Left hindlimb (tissue), 1 donor: ENCODE data around the gene TTC24.
"Not testable (repeated sequence)": the region's sequence is repeated elsewhere in the genome, so short reads cannot be mapped to it uniquely, and the experiment has no call there.

Experiments used
- DNase-seq: peaks from one replicate; pipeline ENCODE4 v3.0.0-alpha.2; 2018

The TTC24 gene

GRCh38 chr1:156555715-156556114 lies 23.8 kb upstream of the TTC24 start:
- DNase-seq, result no peak

DNA sequence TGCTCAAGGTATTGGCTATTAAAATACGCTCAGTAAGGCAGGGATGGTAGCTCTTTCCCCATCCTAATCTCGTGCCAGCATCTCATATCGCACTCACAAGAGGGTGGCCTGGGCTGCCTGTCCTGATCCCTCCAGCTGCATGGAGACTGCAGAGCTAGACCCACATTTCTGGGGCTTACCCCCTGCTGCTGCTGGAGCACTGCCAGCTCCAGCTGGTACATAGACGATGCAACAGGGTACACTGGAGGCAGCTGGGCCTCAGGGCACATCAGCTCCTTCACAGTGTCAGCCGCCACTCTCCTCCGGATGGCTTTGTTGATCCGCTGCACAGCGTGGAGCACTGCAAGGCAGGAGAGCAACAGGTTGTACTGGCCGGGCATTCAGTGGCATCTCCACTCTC lies 23.2 kb upstream of the TTC24 start:
- no peak for DNase-seq

DNA sequence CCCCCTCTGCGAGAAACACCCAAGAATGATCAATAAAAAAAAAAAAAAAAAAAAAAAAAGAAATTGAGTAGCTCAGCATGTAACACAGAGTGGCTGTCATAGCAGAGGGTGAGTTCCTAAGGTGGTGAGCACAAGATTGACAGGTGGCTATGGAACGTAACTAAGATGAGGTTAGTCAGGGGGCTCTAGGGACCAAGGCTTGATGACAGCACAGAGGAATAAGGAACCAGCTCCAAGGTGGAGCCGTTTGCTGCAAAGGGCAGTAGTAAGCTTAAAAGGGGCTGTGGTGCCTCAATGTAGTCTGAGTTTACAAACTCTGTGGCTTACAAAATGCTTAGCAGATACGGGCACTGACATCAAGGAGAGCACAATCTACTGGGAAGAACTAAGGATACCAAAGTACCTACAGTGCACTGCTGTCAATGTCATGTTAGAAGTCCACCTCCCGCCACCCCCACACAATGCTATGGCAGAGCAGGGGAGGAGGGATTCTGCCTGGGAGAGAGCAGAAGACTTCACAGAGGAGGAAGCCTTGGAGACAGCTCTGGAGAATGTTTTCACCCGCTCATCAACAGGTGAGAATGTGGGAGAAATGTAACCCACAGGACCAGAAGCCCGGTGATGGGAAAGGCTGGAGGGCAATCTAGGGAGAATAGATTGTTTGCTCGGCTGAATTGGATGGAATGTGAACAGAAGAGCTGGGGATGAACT lies 20.3 kb upstream of the TTC24 start:
- DNase-seq, result no peak

GRCh38 chr1:156559797-156560385 lies 19.6 kb upstream of the TTC24 start:
- DNase-seq, result no peak

DNA sequence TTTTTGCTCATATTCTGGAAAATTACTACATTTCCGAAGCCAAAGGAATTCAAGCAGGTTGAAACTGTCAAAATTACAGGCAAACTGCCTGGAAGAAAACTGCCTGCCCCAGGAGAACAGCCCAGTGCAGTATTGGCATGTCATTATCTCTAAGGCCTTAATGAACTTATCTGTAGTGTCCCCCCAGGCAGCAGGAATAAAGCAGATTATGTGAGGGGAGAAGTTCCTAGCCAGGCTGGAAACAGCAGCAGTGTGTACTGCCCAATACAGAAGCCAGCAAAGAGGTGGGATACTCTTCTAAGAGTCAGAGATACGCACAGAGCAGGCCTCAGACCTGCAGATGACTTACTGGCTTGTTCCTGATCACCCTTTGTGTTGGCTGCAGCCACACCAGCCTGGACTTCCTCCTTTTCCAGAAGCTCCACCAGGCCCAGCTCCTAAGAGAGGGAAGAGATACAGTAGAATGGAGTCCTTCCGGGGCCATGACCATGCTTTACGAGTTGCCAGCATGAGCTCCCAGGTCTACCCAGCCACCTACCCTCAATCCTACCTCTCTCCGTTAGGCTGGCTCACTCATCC lies 18.8 kb upstream of the TTC24 start:
- no peak for DNase-seq

- no peak for DNase-seq
These were observed 14.0 kb upstream of the TTC24 start for GRCh38 chr1:156565519-156565918.

DNA sequence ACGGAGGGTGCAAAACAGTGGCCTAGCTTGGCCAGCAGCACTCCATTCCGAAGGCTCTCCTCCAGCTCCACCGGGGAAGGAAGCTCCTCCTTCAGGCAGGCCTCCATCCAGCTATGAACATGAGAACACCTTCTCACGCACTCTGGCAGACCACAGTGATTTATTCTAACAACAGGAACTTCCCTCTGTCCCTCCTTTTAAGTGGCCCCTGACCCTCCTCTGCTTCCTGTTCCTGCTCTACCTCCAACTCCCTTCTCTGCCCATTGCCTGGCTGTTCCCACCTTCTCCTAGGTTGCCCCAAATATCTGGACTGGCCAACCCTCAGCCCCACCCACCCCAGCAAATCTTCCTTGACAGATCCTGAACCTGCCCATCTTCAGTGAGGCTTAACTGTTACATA lies 13.1 kb upstream of the TTC24 start:
- DNase-seq, result no peak

DNA sequence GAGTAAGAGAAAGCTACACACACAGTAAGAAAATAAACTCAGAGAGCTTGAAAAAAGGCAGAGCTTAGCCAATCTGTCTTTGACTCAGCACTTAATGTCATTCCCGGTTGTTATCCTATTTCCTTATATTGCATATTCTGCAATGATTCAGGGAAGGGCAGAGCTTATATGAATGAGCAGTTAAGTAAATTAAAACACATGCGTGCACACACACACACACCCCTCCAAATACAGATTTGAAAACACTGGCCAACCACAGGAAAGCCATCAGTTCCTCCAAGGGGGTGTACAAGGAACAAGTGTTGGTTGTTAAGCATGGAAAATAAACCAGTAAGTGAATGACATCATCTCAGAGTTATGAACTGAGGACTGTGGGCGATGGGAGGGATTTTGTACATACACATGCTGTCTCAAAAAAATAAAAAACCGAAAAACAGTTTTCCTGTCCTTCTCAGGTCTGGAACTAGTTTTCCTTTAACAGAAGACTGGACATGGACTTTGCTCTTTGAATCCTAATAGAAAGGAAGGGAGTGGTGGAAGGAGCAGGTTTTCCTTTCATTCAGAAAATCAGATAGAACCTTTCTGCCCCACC lies 8.2 kb upstream of the TTC24 start:
- DNase-seq, result peak; percentile 53

DNA sequence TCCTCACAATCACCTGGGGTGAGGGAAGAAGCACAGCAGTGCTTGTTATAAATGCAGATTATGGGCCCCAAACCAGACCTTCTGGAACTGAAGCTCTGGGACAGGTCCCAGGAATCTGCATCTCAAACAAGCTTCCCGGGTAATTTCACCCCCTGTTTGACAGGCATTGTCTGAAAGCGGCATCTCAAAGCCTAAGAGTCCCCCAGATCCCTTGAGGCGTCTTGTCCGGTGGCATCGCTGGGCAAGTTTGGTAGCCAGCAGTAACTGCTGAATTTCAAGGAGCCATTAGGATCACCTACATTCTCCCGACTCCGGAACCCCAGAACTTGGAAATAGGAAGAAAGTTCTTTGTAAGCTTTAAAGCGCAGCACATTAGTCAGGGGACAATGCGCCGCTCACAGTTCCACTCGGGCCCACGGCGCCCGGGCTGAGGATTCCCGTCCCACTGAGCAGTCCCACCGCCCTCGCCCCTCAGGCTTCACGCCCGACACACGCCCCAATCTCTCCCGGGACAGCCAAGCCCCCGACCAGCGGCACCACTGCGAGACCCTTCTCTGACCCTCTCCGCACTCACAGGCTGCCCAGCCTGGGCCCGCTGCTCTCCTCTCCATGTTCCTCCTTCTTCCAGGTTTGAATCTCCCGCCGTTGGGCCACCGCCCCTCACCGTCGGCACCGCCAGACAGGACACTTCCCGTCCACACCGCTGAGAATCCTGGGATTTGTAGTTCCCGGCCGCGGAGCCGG lies 7.4 kb upstream of the TTC24 start, which contains the start of gene IQGAP3:
Gene IQGAP3 (minus strand): TSS at position 647 of the 744 bp plus-strand sequence. CDS start 36 bp downstream, at position 611.
- DNase-seq, result peak; percentile 89

DNA sequence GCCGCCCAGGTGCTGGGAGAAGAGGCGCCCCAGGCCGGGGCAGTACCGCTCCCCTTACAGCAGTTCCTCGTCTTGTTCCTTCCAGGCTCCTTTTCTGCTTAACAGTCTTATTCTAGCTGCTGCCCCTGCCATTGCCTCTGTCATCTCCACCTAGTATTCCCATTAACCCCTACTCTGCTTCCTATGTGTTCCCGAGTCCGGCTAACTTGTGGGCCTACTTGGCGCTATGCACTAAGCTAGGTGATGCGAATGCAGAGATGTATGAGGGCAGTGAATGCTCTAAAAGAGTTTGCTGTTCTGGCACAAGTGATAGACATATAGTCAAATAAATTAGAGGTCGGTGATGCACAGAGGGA lies 6.9 kb upstream of the TTC24 start:
- no peak for DNase-seq

- no peak for DNase-seq
These were observed 5.4 kb upstream of the TTC24 start for GRCh38 chr1:156574039-156574633.

DNA sequence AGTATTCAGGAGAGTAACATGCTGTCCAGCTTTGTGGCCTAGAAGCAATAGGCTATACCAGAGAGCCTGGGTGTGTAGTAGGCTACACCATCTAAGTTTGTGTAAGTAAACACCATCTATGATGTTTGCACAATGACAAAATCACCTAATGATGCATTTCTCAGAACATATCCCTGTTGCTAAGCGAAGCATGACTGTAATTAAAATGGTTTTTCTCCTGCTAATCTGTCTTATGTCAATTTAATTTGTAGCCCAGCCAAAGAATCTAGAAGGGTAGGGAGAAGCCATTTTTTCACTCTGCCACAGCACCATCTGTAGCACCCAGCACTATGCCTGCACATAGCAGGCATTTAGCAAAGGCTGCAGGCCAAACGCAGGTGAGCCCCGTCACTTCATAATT lies 2.0 kb upstream of the TTC24 start:
- no peak for DNase-seq

DNA sequence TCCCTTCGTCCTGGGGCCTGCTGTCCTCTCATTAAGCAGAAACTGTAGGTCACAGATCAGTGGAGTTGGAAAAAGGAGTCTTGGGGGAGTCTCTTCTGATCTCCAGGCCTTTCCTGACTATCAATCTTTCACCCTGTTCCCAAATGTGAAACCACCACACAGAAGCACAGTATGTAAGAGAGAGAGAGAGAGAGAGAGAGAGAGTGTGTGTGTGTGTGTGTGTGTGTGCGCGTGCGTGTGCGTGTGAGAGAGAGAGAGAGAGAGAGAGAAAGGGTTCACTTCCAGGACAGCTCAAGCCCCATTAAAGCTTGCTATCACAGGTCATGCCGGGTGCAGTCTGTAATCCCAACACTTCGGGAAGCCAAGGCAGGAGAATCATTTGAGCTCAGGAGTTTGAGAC lies 1.5 kb upstream of the TTC24 start:
- no peak for DNase-seq

DNA sequence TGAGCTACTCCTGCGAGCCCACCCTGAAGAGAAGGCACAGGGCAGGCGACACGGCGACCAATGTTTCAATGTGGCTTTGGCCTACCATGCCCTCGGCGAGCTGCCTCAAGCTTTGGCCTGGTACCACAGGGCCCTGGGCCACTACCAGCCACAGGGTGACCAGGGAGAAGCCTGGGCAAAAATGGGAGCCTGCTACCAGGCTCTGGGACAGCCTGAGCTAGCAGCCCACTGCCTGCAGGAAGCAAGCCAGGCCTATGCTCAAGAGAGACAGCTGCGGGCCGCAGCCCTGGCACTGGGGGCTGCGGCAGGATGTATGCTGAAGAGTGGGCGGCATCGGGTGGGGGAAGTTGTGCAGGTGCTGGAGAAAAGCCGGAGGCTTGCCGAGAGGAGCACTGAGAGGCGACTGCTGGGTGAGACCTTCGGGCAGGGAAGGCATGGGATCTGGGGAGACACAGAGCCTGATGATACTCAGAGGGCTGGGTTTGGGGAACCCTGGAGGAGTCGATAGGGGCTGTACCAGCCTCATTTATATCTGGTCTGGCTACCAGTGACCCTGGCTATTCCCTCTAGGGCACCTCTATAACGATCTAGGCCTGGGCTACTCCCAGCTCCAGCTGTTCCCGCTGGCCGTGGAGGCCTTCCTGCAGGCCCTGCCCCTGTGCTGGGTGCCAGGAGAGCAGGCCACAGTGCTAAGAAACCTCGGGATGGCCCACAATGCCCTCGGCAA lies 2.3 kb downstream of the TTC24 start:
- DNase-seq, result no peak

- DNase-seq, result no peak
These were observed 3.0 kb downstream of the TTC24 start for GRCh38 chr1:156582388-156583017.

GRCh38 chr1:156583821-156584622 lies 4.5 kb downstream of the TTC24 start:
- peak; percentile 55 for DNase-seq

GRCh38 chr1:156584813-156585212 lies 5.3 kb downstream of the TTC24 start:
- no peak for DNase-seq

- DNase-seq, result no peak
These were observed 6.8 kb downstream of the TTC24 start for GRCh38 chr1:156586323-156586722.

- no peak for DNase-seq
These were observed 7.5 kb downstream of the TTC24 start for GRCh38 chr1:156586892-156587477.

GRCh38 chr1:156587927-156588326 lies 8.4 kb downstream of the TTC24 start:
- DNase-seq, result not testable (repeated sequence)
